ENCODE measurements around the gene ADSS1. TPM values are rescaled to one million over a fixed set of nuclear protein-coding genes. Genes with fewer than 3 reads are reported as not detected.

Gene ADSS1
- total RNA-seq (3.1 and 3.8 TPM in 2 replicates), polyA plus RNA-seq (5.1 and 7.6 TPM in 2 replicates)

DNA sequence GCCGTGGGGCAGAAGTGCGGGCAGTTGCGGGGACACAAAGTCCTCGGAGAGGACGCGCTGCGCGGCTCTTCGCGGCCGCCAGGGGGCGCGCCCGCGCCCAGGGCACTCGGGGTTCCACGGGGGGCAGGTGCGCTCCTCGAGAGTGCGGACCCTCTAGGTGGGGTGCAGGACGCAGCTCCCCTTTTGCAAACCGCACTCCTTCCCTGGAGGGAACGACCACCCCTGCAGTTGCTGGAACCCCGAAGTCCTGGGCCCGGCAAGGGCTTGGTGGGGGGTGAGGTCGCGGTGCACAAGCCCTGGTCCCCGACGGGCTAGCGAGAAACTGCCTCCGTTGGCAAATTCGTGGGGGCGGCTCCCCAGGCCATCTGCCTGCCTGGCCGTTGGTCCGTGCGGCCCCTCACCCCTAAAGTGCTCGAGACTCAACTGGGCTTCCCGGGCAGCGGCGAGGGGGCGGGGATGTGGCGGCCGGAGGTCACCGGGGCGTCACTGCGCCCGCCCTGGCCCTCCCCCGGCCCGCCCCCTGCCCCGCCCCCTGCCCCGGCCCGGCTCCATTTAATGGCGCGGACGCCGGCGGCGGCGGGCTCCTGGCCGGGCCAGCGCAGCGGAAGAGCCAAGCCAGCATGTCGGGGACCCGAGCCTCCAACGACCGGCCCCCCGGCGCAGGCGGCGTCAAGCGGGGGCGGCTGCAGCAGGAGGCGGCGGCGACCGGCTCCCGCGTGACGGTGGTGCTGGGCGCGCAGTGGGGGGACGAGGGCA lies at the start of gene ADSS1:
ADSS1 (plus strand) TSS at position 579 of the 756 bp plus-strand sequence; CDS start at position 621, 42 bp downstream.
- H3K27ac ChIP-seq = no peak within 1 kb of the TSS
- 3% methylated on average over 24 of the region's 82 CpGs for WGBS (ENCODE audit: low lambda C conversion rate, missing lambda C conversion rate)
- peak within 1 kb of the TSS; percentile 82 for H3K4me3 ChIP-seq
- no peaks in the 10 kb centered on the region for H4K20me1 ChIP-seq (ENCODE audit: insufficient read depth, poor library complexity, severe bottlenecking)
- H2AFZ ChIP-seq = peak within 1 kb of the TSS; percentile 49
- H3K36me3 ChIP-seq (replicated peaks; ENCODE audit: insufficient read depth, low read depth) = no peaks in the 10 kb centered on the region
- H3K4me2 ChIP-seq = peak within 1 kb of the TSS; percentile 99
- no peaks in the 10 kb centered on the region for H3K9me2 ChIP-seq (replicated peaks; ENCODE audit: insufficient read depth)
- H3K27me3 ChIP-seq = no peaks in the 10 kb centered on the region
- peak; percentile 68 for TF ChIP-seq CTCF (IDR thresholded peaks at IDR 0.05; ENCODE audit: poor library complexity)
- no peak for TF ChIP-seq EZH2 (IDR thresholded peaks at IDR 0.05; ENCODE audit: borderline replicate concordance)
- TF ChIP-seq EZH2phosphoT487 (IDR thresholded peaks at IDR 0.05; ENCODE audit: low read depth, severe bottlenecking, unreplicated experiment) = no peak
- peak; percentile 78 for DNase-seq (ENCODE audit: low spot score)
- H3K79me2 ChIP-seq = no peaks in the 10 kb centered on the region
- H3K9me3 ChIP-seq (ENCODE audit: low read depth) = no peaks in the 10 kb centered on the region
- H3K4me1 ChIP-seq (ENCODE audit: insufficient read depth) = peaks cover 12% of the 10 kb centered on the region

GRCh38 chr14:104675447-104675846 lies 48.6 kb upstream of the ADSS1 start:
- 96% methylated on average over 2 of the region's 2 CpGs for WGBS (ENCODE audit: low lambda C conversion rate, missing lambda C conversion rate)
- Histone ChIP-seq H3K27me3 (no peaks in the 10 kb centered on the region), H3K4me1 (ENCODE audit: insufficient read depth) (peaks cover 42% of the 10 kb centered on the region), H2AFZ (no peak overlapping the region), H3K9me3 (ENCODE audit: low read depth) (no peaks in the 10 kb centered on the region), H4K20me1 (ENCODE audit: insufficient read depth, poor library complexity, severe bottlenecking) (no peaks in the 10 kb centered on the region), H3K79me2 (no peaks in the 10 kb centered on the region), H3K4me3 (no peak overlapping the region), H3K36me3 (replicated peaks; ENCODE audit: insufficient read depth, low read depth) (no peaks in the 10 kb centered on the region), H3K27ac (no peak overlapping the region), H3K4me2 (no peak overlapping the region), H3K9me2 (replicated peaks; ENCODE audit: insufficient read depth) (no peaks in the 10 kb centered on the region)
- TF ChIP-seq EZH2phosphoT487 (IDR thresholded peaks at IDR 0.05; ENCODE audit: low read depth, severe bottlenecking, unreplicated experiment) = no peak
- no peak for TF ChIP-seq CTCF (IDR thresholded peaks at IDR 0.05; ENCODE audit: poor library complexity)
- TF ChIP-seq EZH2 (IDR thresholded peaks at IDR 0.05; ENCODE audit: borderline replicate concordance) = no peak
- DNase-seq (ENCODE audit: low spot score) = no peak

- H3K9me2 ChIP-seq (replicated peaks; ENCODE audit: insufficient read depth) = no peaks in the 10 kb centered on the region
- H2AFZ ChIP-seq = no peak overlapping the region
- H3K4me2 ChIP-seq = no peak overlapping the region
- no peaks in the 10 kb centered on the region for H3K36me3 ChIP-seq (replicated peaks; ENCODE audit: insufficient read depth, low read depth)
- H4K20me1 ChIP-seq (ENCODE audit: insufficient read depth, poor library complexity, severe bottlenecking) = no peaks in the 10 kb centered on the region
- H3K79me2 ChIP-seq = no peaks in the 10 kb centered on the region
- peaks cover 49% of the 10 kb centered on the region for H3K4me1 ChIP-seq (ENCODE audit: insufficient read depth)
- H3K9me3 ChIP-seq (ENCODE audit: low read depth) = no peaks in the 10 kb centered on the region
- H3K4me3 ChIP-seq = no peak overlapping the region
- no peak for DNase-seq (ENCODE audit: low spot score)
- H3K27ac ChIP-seq = peak overlapping the region; percentile 95
- H3K27me3 ChIP-seq = no peaks in the 10 kb centered on the region
- 79% methylated on average over 7 of the region's 7 CpGs for WGBS (ENCODE audit: low lambda C conversion rate, missing lambda C conversion rate)
- no peak for TF ChIP-seq EZH2phosphoT487 (IDR thresholded peaks at IDR 0.05; ENCODE audit: low read depth, severe bottlenecking, unreplicated experiment)
- no peak for TF ChIP-seq CTCF (IDR thresholded peaks at IDR 0.05; ENCODE audit: poor library complexity)
- no peak for TF ChIP-seq EZH2 (IDR thresholded peaks at IDR 0.05; ENCODE audit: borderline replicate concordance)
Observed at GRCh38 chr14:104676130-104676693, 47.8 kb upstream of the ADSS1 start.

Measured in hepatocyte (in vitro differentiated cells).